Natural killer cell treated with Interleukin-12 subunit alpha and Interleukin-12 subunit beta and Interleukin-15 and Interleukin-18, amount 100 ng/mL, for 72 hours (primary cell): Measurements from ENCODE around the gene IMP4. TPM values are rescaled to one million over a fixed set of nuclear protein-coding genes. Genes with fewer than 3 reads are reported as not detected.

Experiments used
- ATAC-seq, 2 donors: fragments of 150-1000 bp; cut with Tn5 transposase in 1 of 2; sonication (Bioruptor Pico), chemical (Tn5 transposase) in 1 of 2; 2 replicates each; pipeline ENCODE4 v1.10.0; 2021
- DNase-seq: peaks from one replicate; pipeline ENCODE4 v3.0.0; 2022; ENCODE audit warnings: low spot score
- H3K27ac Mint-ChIP-seq, 2 donors: 1 replicate in 1 of 2; 2 replicates in 1 of 2; pipeline ENCODE4 v1.8.0; 2022; ENCODE audit warnings: mixed read lengths in 2 of 2, mild to moderate bottlenecking in 1 of 2, moderate library complexity in 1 of 2
- H3K27me3 Mint-ChIP-seq, 2 donors: 1 replicate in 1 of 2; 2 replicates in 1 of 2; pipeline ENCODE4 v1.8.0; 2022; ENCODE audit warnings: mixed read lengths in 2 of 2
- H3K36me3 Mint-ChIP-seq: one replicate; pipeline ENCODE4 v1.8.0; 2022; ENCODE audit warnings: mixed read lengths
- H3K4me1 Mint-ChIP-seq, 2 donors: 1 replicate in 1 of 2; 2 replicates in 1 of 2; pipeline ENCODE4 v1.8.0; 2022; ENCODE audit warnings: low read depth in 2 of 2, mixed read lengths in 2 of 2, mild to moderate bottlenecking in 1 of 2
- H3K4me3 Mint-ChIP-seq: one replicate; pipeline ENCODE4 v1.8.0; 2022; ENCODE audit warnings: mixed read lengths
- H3K9me3 Mint-ChIP-seq: 2 replicates; pipeline ENCODE4 v1.8.0; 2022; ENCODE audit warnings: mixed read lengths
- total RNA-seq, 2 donors: library from RNA; stranded (reverse); gene quantifications; one replicate each; pipeline ENCODE4 v1.2.3, GENCODE V29; 2022

Gene IMP4
- total RNA-seq, 2 donors from 2014 or later, result 94.1 to 198 TPM

DNA sequence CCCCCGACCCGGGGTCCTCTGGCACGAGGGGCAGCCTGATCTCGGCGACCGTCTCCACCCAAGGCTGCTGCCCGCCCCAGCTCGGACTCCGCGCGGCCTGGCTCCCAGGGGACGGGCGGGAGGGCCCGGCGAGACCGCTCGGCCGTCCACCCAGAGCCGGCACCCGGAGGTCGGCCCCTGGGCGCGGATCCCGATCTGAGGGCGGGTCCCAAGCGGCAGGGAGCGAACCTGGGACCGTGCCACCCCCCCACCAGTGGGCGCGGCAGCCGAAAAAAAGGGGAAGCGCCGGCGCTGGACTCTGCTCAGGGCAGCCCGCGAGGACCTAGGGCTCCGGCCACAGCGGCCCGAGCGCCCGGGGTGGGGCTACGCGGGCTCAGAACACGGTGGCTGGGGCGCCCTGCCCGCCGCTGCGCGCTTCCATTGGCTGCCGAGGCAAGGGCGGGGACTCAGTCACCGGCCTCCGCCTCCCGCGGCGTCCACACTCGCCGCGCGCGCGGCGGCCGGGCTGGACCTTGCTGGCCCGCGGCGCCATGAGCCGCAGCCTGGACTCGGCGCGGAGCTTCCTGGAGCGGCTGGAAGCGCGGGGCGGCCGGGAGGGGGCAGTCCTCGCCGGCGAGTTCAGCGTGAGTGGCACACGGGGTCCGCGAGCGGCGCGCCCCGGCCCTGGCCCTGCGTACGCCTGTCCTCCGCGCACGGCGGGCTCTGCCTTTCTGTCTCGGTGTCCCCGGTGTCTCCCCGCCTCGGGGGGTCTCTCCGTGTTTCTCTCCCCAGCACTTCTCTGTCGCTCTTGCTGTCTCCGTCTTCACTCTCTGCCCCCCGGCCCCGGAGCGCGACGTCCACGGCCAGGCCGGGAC is 13.1 kb downstream of the IMP4 start, which contains the start of gene PTPN18:
Gene PTPN18 (plus strand): TSS at position 479 of the 854 bp plus-strand sequence. CDS start 52 bp downstream, at position 531.
- ATAC-seq, result peak; percentile 97 to 98
- Mint-ChIP-seq H3K27me3 (no peaks in the 10 kb centered on the region), H3K9me3 (no peaks in the 10 kb centered on the region), H3K4me1 (peaks cover 20 to 27% of the 10 kb centered on the region in 2 donors), H3K4me3 (peak within 1 kb of the TSS; percentile 80), H3K27ac (peak within 1 kb of the TSS; percentile 17 to 52), H3K36me3 (no peaks in the 10 kb centered on the region)
- peak; percentile 89 for DNase-seq

GRCh38 chr2:130357864-130358263 is 15.2 kb downstream of the IMP4 start:
- H3K27ac Mint-ChIP-seq, result no peak overlapping the region
- H3K4me1 Mint-ChIP-seq, result peaks cover 20 to 25% of the 10 kb centered on the region in 2 donors
- no peaks in the 10 kb centered on the region for H3K36me3 Mint-ChIP-seq
- H3K4me3 Mint-ChIP-seq, result no peak overlapping the region
- ATAC-seq, result no peak
- H3K27me3 Mint-ChIP-seq, result no peaks in the 10 kb centered on the region
- DNase-seq, result no peak
- no peaks in the 10 kb centered on the region for H3K9me3 Mint-ChIP-seq

DNA sequence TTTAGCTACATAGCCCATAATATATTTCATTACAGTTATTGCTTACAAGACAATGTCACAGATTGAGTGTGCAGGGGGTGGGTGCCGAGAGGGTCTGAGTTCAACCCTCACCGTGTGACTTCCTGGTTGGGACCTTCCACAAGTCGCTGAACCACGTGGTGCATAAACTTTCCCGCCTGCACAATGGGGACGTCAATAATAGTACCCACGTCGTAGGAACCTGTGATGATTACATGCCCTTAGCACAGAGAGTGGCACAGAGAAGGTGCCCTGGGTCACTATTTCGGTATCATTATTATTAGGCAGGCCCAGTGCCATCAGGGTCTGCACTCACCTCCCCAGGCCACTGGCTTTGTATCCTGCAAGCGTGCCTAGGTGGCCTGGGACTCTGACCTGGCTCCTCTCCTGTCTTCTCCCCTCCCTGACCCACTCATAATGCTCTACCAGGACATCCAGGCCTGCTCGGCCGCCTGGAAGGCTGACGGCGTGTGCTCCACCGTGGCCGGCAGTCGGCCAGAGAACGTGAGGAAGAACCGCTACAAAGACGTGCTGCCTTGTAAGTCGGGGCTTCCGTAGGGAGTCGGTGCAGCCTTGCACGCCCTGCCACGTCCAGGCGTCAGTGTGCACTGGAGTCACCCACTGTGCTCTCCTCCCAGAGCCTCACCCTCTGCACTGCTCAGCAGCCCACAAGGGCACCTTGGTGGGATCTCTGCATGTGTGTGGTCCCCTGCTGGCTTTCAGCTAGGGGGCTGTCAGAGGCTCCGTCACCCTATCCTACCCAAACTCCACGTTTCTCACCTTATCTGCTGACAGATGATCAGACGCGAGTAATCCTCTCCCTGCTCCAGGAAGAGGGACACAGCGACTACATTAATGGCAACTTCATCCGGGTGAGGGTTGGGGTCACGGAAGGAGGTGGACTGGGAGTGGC is 16.0 kb downstream of the IMP4 start:
- no peaks in the 10 kb centered on the region for H3K36me3 Mint-ChIP-seq
- no peaks in the 10 kb centered on the region for H3K9me3 Mint-ChIP-seq
- no peak for DNase-seq
- no peaks in the 10 kb centered on the region for H3K27me3 Mint-ChIP-seq
- peaks cover 20 to 25% of the 10 kb centered on the region in 2 donors for H3K4me1 Mint-ChIP-seq
- H3K27ac Mint-ChIP-seq, result no peak overlapping the region
- H3K4me3 Mint-ChIP-seq, result no peak overlapping the region
- no peak for ATAC-seq

GRCh38 chr2:130359466-130359865 is 16.8 kb downstream of the IMP4 start:
- Mint-ChIP-seq H3K4me1 (peaks cover 20 to 22% of the 10 kb centered on the region in 2 donors), H3K27me3 (no peaks in the 10 kb centered on the region), H3K9me3 (no peaks in the 10 kb centered on the region), H3K27ac (no peak overlapping the region), H3K36me3 (no peaks in the 10 kb centered on the region), H3K4me3 (no peak overlapping the region)
- ATAC-seq, result no peak
- no peak for DNase-seq

DNA sequence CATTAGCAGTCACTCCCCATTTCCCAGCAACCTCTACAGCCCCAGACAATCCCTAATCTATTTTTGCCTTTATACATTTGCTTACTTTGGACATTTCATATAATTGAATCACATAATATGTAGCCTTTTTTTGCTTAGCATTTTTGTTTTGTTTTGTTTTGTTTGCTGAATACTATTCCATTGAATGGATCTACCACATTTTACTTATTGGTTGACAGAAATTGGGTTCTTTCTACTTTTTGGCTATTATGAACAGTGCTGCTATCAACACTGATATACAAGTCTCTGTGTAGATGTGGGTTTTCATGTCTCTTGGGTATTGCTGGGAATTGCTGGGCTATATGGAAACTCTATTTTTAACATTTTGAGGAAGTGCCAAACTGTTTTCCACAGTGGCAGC is 20.8 kb downstream of the IMP4 start:
- Mint-ChIP-seq H3K4me3 (no peak overlapping the region), H3K27ac (no peak overlapping the region), H3K9me3 (no peaks in the 10 kb centered on the region), H3K36me3 (peaks cover 7% of the 10 kb centered on the region), H3K27me3 (no peaks in the 10 kb centered on the region), H3K4me1 (peaks cover 11 to 13% of the 10 kb centered on the region in 2 donors)
- DNase-seq (no peak), ATAC-seq (no peak)

- Mint-ChIP-seq H3K4me3 (no peak overlapping the region), H3K4me1 (peaks cover 6 to 10% of the 10 kb centered on the region in 2 donors), H3K27ac (no peak overlapping the region), H3K36me3 (peaks cover 7% of the 10 kb centered on the region), H3K27me3 (no peaks in the 10 kb centered on the region), H3K9me3 (no peaks in the 10 kb centered on the region)
- DNase-seq (no peak), ATAC-seq (no peak)
Observed at GRCh38 chr2:130365075-130365474, 22.4 kb downstream of the IMP4 start.

DNA sequence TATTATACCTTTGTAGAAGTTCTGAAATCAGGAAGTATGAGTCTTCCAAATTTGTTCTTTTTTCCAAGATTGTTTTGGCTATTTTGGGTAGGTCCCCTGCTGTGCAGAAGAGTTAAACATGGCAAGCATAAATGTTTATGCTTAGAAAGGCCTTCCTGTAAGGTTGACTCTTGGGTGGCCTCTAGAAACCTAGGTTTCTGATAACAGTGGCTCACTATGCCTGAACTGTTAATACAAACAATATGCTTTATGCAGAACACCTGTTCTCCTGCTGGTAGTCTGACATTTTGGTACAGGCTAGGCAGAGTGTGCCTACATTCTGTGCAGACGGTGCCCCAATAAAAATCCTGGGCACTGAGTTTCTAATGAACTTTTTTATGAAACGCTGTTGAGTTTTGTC is 23.3 kb downstream of the IMP4 start:
- no peak overlapping the region for H3K27ac Mint-ChIP-seq
- no peak overlapping the region for H3K4me3 Mint-ChIP-seq
- ATAC-seq, result no peak
- H3K9me3 Mint-ChIP-seq, result no peaks in the 10 kb centered on the region
- peaks cover 12 to 13% of the 10 kb centered on the region in 2 donors for H3K4me1 Mint-ChIP-seq
- peaks cover 8% of the 10 kb centered on the region for H3K36me3 Mint-ChIP-seq
- DNase-seq, result no peak
- H3K27me3 Mint-ChIP-seq, result no peaks in the 10 kb centered on the region

GRCh38 chr2:130366720-130367119 is 24.0 kb downstream of the IMP4 start:
- Mint-ChIP-seq H3K4me3 (no peak overlapping the region), H3K4me1 (peaks cover 20 to 21% of the 10 kb centered on the region in 2 donors), H3K27ac (no peak overlapping the region), H3K27me3 (no peaks in the 10 kb centered on the region), H3K9me3 (no peaks in the 10 kb centered on the region), H3K36me3 (peaks cover 13% of the 10 kb centered on the region)
- ATAC-seq, result no peak
- DNase-seq, result no peak

DNA sequence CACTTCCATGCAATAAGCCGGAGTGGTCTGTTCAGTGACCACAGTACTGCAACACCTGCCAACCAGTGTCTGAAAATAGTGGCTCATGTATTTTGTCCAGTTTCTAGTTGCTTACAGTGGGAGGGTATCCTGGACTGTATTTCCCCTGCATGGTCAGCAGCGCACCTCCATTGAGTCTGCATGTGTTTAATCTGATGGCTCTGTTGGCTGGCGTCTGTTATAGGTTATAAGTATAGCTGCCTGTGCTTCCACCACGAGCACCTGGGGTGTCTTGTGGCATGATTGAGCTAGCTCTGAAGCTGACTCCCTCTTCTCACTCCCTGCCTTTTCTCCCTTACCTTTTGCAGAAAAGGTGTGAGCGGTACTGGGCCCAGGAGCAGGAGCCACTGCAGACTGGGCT is 26.1 kb downstream of the IMP4 start:
- ATAC-seq (no peak), DNase-seq (no peak)
- Mint-ChIP-seq H3K4me1 (peaks cover 31% of the 10 kb centered on the region in 2 donors), H3K27me3 (no peaks in the 10 kb centered on the region), H3K4me3 (no peak overlapping the region), H3K27ac (no peak overlapping the region), H3K9me3 (no peaks in the 10 kb centered on the region), H3K36me3 (peaks cover 22% of the 10 kb centered on the region)

GRCh38 chr2:130369311-130369964 is 26.7 kb downstream of the IMP4 start:
- peak overlapping the region; percentile 92 for H3K4me3 Mint-ChIP-seq
- H3K36me3 Mint-ChIP-seq, result peaks cover 23% of the 10 kb centered on the region
- H3K4me1 Mint-ChIP-seq, result peaks cover 34% of the 10 kb centered on the region in 2 donors
- H3K27ac Mint-ChIP-seq, result peak overlapping the region; percentile 73 to 99
- no peaks in the 10 kb centered on the region for H3K27me3 Mint-ChIP-seq
- no peaks in the 10 kb centered on the region for H3K9me3 Mint-ChIP-seq
- DNase-seq (no peak), ATAC-seq (no peak)

- Mint-ChIP-seq H3K4me1 (peaks cover 39% of the 10 kb centered on the region in 2 donors), H3K36me3 (peaks cover 27% of the 10 kb centered on the region), H3K9me3 (no peaks in the 10 kb centered on the region), H3K27ac (peak overlapping the region; percentile 73 to 99), H3K4me3 (peak overlapping the region; percentile 92), H3K27me3 (no peaks in the 10 kb centered on the region)
- DNase-seq (no peak), ATAC-seq (no peak)
Observed at GRCh38 chr2:130369965-130370341, 27.3 kb downstream of the IMP4 start.

DNA sequence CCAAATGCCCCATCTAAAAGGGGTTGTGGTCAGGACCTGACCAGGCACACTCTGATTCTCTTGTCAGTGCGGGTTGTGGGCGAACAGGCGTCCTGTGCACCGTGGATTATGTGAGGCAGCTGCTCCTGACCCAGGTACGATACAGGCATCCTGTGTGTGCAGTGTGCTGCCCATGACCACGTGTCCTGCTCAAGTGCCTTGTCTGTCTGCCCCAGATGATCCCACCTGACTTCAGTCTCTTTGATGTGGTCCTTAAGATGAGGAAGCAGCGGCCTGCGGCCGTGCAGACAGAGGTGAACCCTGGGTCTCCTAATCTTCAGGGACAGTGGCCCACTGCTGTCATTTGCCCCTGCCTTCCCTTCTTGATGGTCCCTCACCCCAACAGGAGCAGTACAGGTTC is 27.8 kb downstream of the IMP4 start:
- H3K27me3 Mint-ChIP-seq, result no peaks in the 10 kb centered on the region
- no peaks in the 10 kb centered on the region for H3K9me3 Mint-ChIP-seq
- ATAC-seq (no peak), DNase-seq (no peak)
- peaks cover 32% of the 10 kb centered on the region for H3K36me3 Mint-ChIP-seq
- peak overlapping the region; percentile 98 to 99 for H3K27ac Mint-ChIP-seq
- H3K4me1 Mint-ChIP-seq, result peaks cover 45% of the 10 kb centered on the region in 2 donors
- peak overlapping the region; percentile 92 for H3K4me3 Mint-ChIP-seq

- Mint-ChIP-seq H3K4me3 (peak overlapping the region; percentile 92), H3K27me3 (no peaks in the 10 kb centered on the region), H3K36me3 (peaks cover 41% of the 10 kb centered on the region), H3K27ac (peak overlapping the region; percentile 98 to 99), H3K4me1 (peaks cover 55% of the 10 kb centered on the region in 2 donors), H3K9me3 (peaks cover 5% of the 10 kb centered on the region)
- DNase-seq (no peak), ATAC-seq (peak; percentile 53 to 54)
Observed at GRCh38 chr2:130371723-130372054, 29.0 kb downstream of the IMP4 start.
